Type B pancreatic cell (in vitro differentiated cells): ENCODE results near the gene PRDM16. TPM values are rescaled to one million over a fixed set of nuclear protein-coding genes. Genes with fewer than 3 reads are reported as not detected.

Source experiments
- DNase-seq: peaks from one replicate; pipeline ENCODE4 v3.0.0; 2021; ENCODE audit warnings: mixed read lengths; ENCODE audit not compliant: unreplicated experiment; ENCODE audit errors: extremely low spot score
- H3K27ac Mint-ChIP-seq: 2 replicates; pipeline ENCODE4 v1.8.0; 2021; ENCODE audit warnings: mild to moderate bottlenecking, mixed read lengths
- H3K27me3 Mint-ChIP-seq: 2 replicates; pipeline ENCODE4 v1.8.0; 2021; ENCODE audit warnings: mixed read lengths
- H3K36me3 Mint-ChIP-seq: 2 replicates; pipeline ENCODE4 v1.8.0; 2021; ENCODE audit warnings: mixed read lengths
- H3K4me1 Mint-ChIP-seq: one replicate; pipeline ENCODE4 v1.8.0; 2021; ENCODE audit warnings: mixed read lengths; ENCODE audit not compliant: unreplicated experiment
- H3K4me3 Mint-ChIP-seq: 2 replicates; pipeline ENCODE4 v1.8.0; 2021; ENCODE audit warnings: mild to moderate bottlenecking, mixed read lengths
- H3K9me3 Mint-ChIP-seq: 2 replicates; pipeline ENCODE4 v1.8.0; 2021; ENCODE audit warnings: mixed read lengths
- total RNA-seq: library from RNA; stranded (reverse); gene quantifications from 2 replicates; pipeline ENCODE4 v1.2.1, GENCODE V29; 2021; ENCODE audit warnings: low replicate concordance
- TF ChIP-seq, protein P1 (sequence below): fragments of 200-600 bp; sonication (generic); conservative IDR thresholded peaks from 2 replicates; pipeline ENCODE4 v1.5.0; 2021; ENCODE audit warnings: antibody characterized with exemption, mild to moderate bottlenecking

Gene PRDM16
- total RNA-seq, 1 donor from 2014 or later = 23.6 TPM

- H3K4me3 Mint-ChIP-seq = peak overlapping the region; percentile 27
- H3K9me3 Mint-ChIP-seq = no peaks in the 10 kb centered on the region
- TF ChIP-seq, protein P1, sequence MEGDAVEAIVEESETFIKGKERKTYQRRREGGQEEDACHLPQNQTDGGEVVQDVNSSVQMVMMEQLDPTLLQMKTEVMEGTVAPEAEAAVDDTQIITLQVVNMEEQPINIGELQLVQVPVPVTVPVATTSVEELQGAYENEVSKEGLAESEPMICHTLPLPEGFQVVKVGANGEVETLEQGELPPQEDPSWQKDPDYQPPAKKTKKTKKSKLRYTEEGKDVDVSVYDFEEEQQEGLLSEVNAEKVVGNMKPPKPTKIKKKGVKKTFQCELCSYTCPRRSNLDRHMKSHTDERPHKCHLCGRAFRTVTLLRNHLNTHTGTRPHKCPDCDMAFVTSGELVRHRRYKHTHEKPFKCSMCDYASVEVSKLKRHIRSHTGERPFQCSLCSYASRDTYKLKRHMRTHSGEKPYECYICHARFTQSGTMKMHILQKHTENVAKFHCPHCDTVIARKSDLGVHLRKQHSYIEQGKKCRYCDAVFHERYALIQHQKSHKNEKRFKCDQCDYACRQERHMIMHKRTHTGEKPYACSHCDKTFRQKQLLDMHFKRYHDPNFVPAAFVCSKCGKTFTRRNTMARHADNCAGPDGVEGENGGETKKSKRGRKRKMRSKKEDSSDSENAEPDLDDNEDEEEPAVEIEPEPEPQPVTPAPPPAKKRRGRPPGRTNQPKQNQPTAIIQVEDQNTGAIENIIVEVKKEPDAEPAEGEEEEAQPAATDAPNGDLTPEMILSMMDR = no peak
- H3K36me3 Mint-ChIP-seq = no peaks in the 10 kb centered on the region
- H3K4me1 Mint-ChIP-seq = peaks cover 30% of the 10 kb centered on the region
- DNase-seq = no peak
- H3K27ac Mint-ChIP-seq = peak overlapping the region; percentile 75
- H3K27me3 Mint-ChIP-seq = peaks cover 28% of the 10 kb centered on the region
These were observed 103.7 kb downstream of the PRDM16 start for GRCh38 chr1:3172431-3173380.

- TF ChIP-seq, protein P1 = no peak
- no peak overlapping the region for H3K27ac Mint-ChIP-seq
These were observed 104.5 kb downstream of the PRDM16 start for GRCh38 chr1:3173381-3173980.

GRCh38 chr1:3174487-3175247 lies 105.7 kb downstream of the PRDM16 start:
- Mint-ChIP-seq H3K4me3 (no peak overlapping the region), H3K27ac (no peak overlapping the region), H3K9me3 (no peaks in the 10 kb centered on the region), H3K4me1 (peaks cover 30% of the 10 kb centered on the region), H3K27me3 (peaks cover 32% of the 10 kb centered on the region), H3K36me3 (no peaks in the 10 kb centered on the region)
- no peak for DNase-seq
- TF ChIP-seq, protein P1 = no peak

More at GRCh38 chr1:3173381-3173980, 104.5 kb downstream of the PRDM16 start:
- no peak for DNase-seq
- no peaks in the 10 kb centered on the region for H3K36me3 Mint-ChIP-seq
- peaks cover 31% of the 10 kb centered on the region for H3K27me3 Mint-ChIP-seq
- H3K4me3 Mint-ChIP-seq = no peak overlapping the region
- no peaks in the 10 kb centered on the region for H3K9me3 Mint-ChIP-seq
- peaks cover 30% of the 10 kb centered on the region for H3K4me1 Mint-ChIP-seq

DNA sequence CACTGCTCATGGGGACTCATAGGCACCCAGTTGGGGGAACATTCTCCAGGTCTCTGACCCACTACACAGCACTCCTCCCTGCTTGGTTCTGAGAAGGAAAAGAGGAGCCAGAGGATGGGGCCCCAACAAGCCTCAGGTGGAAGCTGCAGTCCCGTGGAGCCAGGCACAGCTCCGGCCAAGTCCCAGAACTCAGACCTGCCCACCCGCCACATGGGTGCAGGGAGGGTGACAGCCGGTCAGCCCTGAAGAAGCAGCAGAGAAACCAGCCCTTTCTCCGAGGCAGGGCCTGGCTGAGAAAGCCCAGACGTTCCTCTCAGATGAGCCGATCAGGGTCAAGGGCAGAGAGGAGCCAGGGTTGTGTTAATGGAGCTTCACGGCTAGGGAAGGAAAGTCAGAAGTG lies 106.5 kb downstream of the PRDM16 start:
- H3K27me3 Mint-ChIP-seq = peaks cover 37% of the 10 kb centered on the region
- no peaks in the 10 kb centered on the region for H3K9me3 Mint-ChIP-seq
- H3K27ac Mint-ChIP-seq = no peak overlapping the region
- no peak for DNase-seq
- TF ChIP-seq, protein P1 = no peak
- peaks cover 31% of the 10 kb centered on the region for H3K4me1 Mint-ChIP-seq
- no peak overlapping the region for H3K4me3 Mint-ChIP-seq
- H3K36me3 Mint-ChIP-seq = no peaks in the 10 kb centered on the region

- Mint-ChIP-seq H3K4me1 (peaks cover 28% of the 10 kb centered on the region), H3K9me3 (no peaks in the 10 kb centered on the region), H3K4me3 (no peak overlapping the region), H3K27me3 (peaks cover 33% of the 10 kb centered on the region), H3K36me3 (no peaks in the 10 kb centered on the region), H3K27ac (no peak overlapping the region)
- no peak for DNase-seq
- TF ChIP-seq, protein P1 = no peak
These were observed 107.0 kb downstream of the PRDM16 start for GRCh38 chr1:3176028-3176427.
